Measurements from ENCODE around the gene SDCCAG8. TPM values are rescaled to one million over a fixed set of nuclear protein-coding genes. Genes with fewer than 3 reads are reported as not detected.

SDCCAG8 gene
- total and polyA plus RNA-seq, 2 donors from 2014 or later = 29.6 to 53.2 TPM

- H3K36me3 ChIP-seq (ENCODE audit: control insufficient read depth in 2 of 3, insufficient read depth in 3 of 3, low read length in 3 of 3) = peaks cover 0 to 8% (median 0%) of the 10 kb centered on the region in 3 donors
- intact Hi-C loops (cut with DNase I) = no loop called here
- DNase-seq (no peak), FAIRE-seq (no peak)
- H3K4me1 ChIP-seq (ENCODE audit: control insufficient read depth in 2 of 3, insufficient read depth in 2 of 3, low read depth in 1 of 3, low read length in 3 of 3) = no peaks in the 10 kb centered on the region
- H3K27ac ChIP-seq (ENCODE audit: low read depth in 2 of 2, low read length in 2 of 2) = no peak overlapping the region
- no peaks in the 10 kb centered on the region for H3K27me3 ChIP-seq (ENCODE audit: control insufficient read depth, insufficient read depth, low read length)
- TF ChIP-seq CTCF (IDR thresholded peaks at IDR 0.05; ENCODE audit: borderline replicate concordance, extremely low read depth, insufficient read depth) = no peak
- no peaks in the 10 kb centered on the region for H3K9me3 ChIP-seq (ENCODE audit: control insufficient read depth in 2 of 3, insufficient read depth in 1 of 3, low read length in 3 of 3)
- H3K9ac ChIP-seq (ENCODE audit: low read length in 3 of 3) = no peak overlapping the region
- H3K4me3 ChIP-seq (ENCODE audit: low read length in 3 of 3) = no peak overlapping the region
Observed at GRCh38 chr1:243378669-243379068, 122.8 kb downstream of the SDCCAG8 start.

GRCh38 chr1:243379208-243379607 lies 123.4 kb downstream of the SDCCAG8 start:
- no peak for DNase-seq
- no peak for FAIRE-seq

GRCh38 chr1:243379706-243380105 lies 123.9 kb downstream of the SDCCAG8 start:
- Histone ChIP-seq H3K9me3 (ENCODE audit: control insufficient read depth in 2 of 3, insufficient read depth in 1 of 3, low read length in 3 of 3) (no peaks in the 10 kb centered on the region), H3K4me1 (ENCODE audit: control insufficient read depth in 2 of 3, insufficient read depth in 2 of 3, low read depth in 1 of 3, low read length in 3 of 3) (no peaks in the 10 kb centered on the region), H3K27me3 (ENCODE audit: control insufficient read depth, insufficient read depth, low read length) (no peaks in the 10 kb centered on the region), H3K9ac (ENCODE audit: low read length in 3 of 3) (no peak overlapping the region), H3K4me3 (ENCODE audit: low read length in 3 of 3) (no peak overlapping the region), H3K27ac (ENCODE audit: low read depth in 2 of 2, low read length in 2 of 2) (no peak overlapping the region), H3K36me3 (ENCODE audit: control insufficient read depth in 2 of 3, insufficient read depth in 3 of 3, low read length in 3 of 3) (peaks cover 0 to 8% (median 0%) of the 10 kb centered on the region in 3 donors)
- TF ChIP-seq CTCF (IDR thresholded peaks at IDR 0.05; ENCODE audit: borderline replicate concordance, extremely low read depth, insufficient read depth) = no peak
- FAIRE-seq (no peak), DNase-seq (no peak)
- intact Hi-C loops (cut with DNase I) = no loop called here

More at GRCh38 chr1:243379208-243379607, 123.4 kb downstream of the SDCCAG8 start:
- Histone ChIP-seq H3K9ac (ENCODE audit: low read length in 3 of 3) (no peak overlapping the region), H3K4me1 (ENCODE audit: control insufficient read depth in 2 of 3, insufficient read depth in 2 of 3, low read depth in 1 of 3, low read length in 3 of 3) (no peaks in the 10 kb centered on the region), H3K27ac (ENCODE audit: low read depth in 2 of 2, low read length in 2 of 2) (no peak overlapping the region), H3K27me3 (ENCODE audit: control insufficient read depth, insufficient read depth, low read length) (no peaks in the 10 kb centered on the region), H3K9me3 (ENCODE audit: control insufficient read depth in 2 of 3, insufficient read depth in 1 of 3, low read length in 3 of 3) (no peaks in the 10 kb centered on the region), H3K4me3 (ENCODE audit: low read length in 3 of 3) (no peak overlapping the region), H3K36me3 (ENCODE audit: control insufficient read depth in 2 of 3, insufficient read depth in 3 of 3, low read length in 3 of 3) (peaks cover 0 to 8% (median 0%) of the 10 kb centered on the region in 3 donors)
- no peak for TF ChIP-seq CTCF (IDR thresholded peaks at IDR 0.05; ENCODE audit: borderline replicate concordance, extremely low read depth, insufficient read depth)
- intact Hi-C loops (cut with DNase I) = no loop called here

- no peak for FAIRE-seq
Observed at GRCh38 chr1:243388276-243388675, 132.4 kb downstream of the SDCCAG8 start.

More at GRCh38 chr1:243388276-243388675, 132.4 kb downstream of the SDCCAG8 start:
- H3K9me3 ChIP-seq (ENCODE audit: control insufficient read depth in 2 of 3, insufficient read depth in 1 of 3, low read length in 3 of 3) = no peaks in the 10 kb centered on the region
- intact Hi-C loops (cut with DNase I) = no loop called here
- H3K4me1 ChIP-seq (ENCODE audit: control insufficient read depth in 2 of 3, insufficient read depth in 2 of 3, low read depth in 1 of 3, low read length in 3 of 3) = no peaks in the 10 kb centered on the region
- H3K4me3 ChIP-seq (ENCODE audit: low read length in 3 of 3) = no peak overlapping the region
- H3K9ac ChIP-seq (ENCODE audit: low read length in 3 of 3) = no peak overlapping the region
- H3K27ac ChIP-seq (ENCODE audit: low read depth in 2 of 2, low read length in 2 of 2) = no peak overlapping the region
- no peaks in the 10 kb centered on the region for H3K27me3 ChIP-seq (ENCODE audit: control insufficient read depth, insufficient read depth, low read length)
- H3K36me3 ChIP-seq (ENCODE audit: control insufficient read depth in 2 of 3, insufficient read depth in 3 of 3, low read length in 3 of 3) = no peaks in the 10 kb centered on the region
- no peak for TF ChIP-seq CTCF (IDR thresholded peaks at IDR 0.05; ENCODE audit: borderline replicate concordance, extremely low read depth, insufficient read depth)
- no peak for DNase-seq

Measured in kidney (tissue), 14 donors.